DOHH2 (cell line): Measurements from ENCODE around the gene CLEC1A.

Experiments used
- H3F3A ChIP-seq: fragments of 200-600 bp; sonication (generic), shearing (Covaris generic); 2 replicates; pipeline ENCODE4 v1.6.0; 2016; ENCODE audit warnings: antibody characterized with exemption, mild to moderate bottlenecking; ENCODE audit not compliant: control insufficient read depth, insufficient read depth
- H3K27ac ChIP-seq: fragments of 200-600 bp; sonication (generic); 2 replicates; pipeline ENCODE4 v1.5.1; 2014; ENCODE audit warnings: low read depth, mild to moderate bottlenecking, low read length, moderate library complexity
- H3K27me3 ChIP-seq: fragments of 200-600 bp; sonication (generic); 2 replicates; pipeline ENCODE4 v1.6.1; 2014; ENCODE audit warnings: mild to moderate bottlenecking, low read length, mixed read lengths; ENCODE audit not compliant: control insufficient read depth
- H3K36me3 ChIP-seq: fragments of 200-600 bp; sonication (generic); 2 replicates; pipeline ENCODE4 v1.6.1; 2014; ENCODE audit warnings: mild to moderate bottlenecking, low read length, moderate library complexity, mixed read lengths; ENCODE audit not compliant: control insufficient read depth
- H3K4me1 ChIP-seq: fragments of 200-600 bp; sonication (generic); 2 replicates; pipeline ENCODE4 v1.6.1; 2014; ENCODE audit warnings: mild to moderate bottlenecking, low read length, mixed read lengths; ENCODE audit not compliant: control insufficient read depth
- H3K4me2 ChIP-seq: fragments of 200-600 bp; sonication (generic); 2 replicates; pipeline ENCODE4 v1.6.0; 2014; ENCODE audit warnings: mild to moderate bottlenecking, low read length, moderate library complexity
- H3K4me3 ChIP-seq: fragments of 200-600 bp; sonication (generic); 2 replicates; pipeline ENCODE4 v1.5.1; 2014; ENCODE audit warnings: mild to moderate bottlenecking, low read length, mixed read lengths
- H3K79me2 ChIP-seq: fragments of 200-600 bp; sonication (generic); 2 replicates; pipeline ENCODE4 v1.6.1; 2014; ENCODE audit warnings: mild to moderate bottlenecking, low read length, mixed read lengths; ENCODE audit not compliant: control insufficient read depth
- H3K9me2 ChIP-seq: fragments of 200-600 bp; sonication (generic); replicated peaks from 2 replicates; pipeline ENCODE4 v1.6.1; 2014; ENCODE audit warnings: mild to moderate bottlenecking, low read length, mixed read lengths; ENCODE audit not compliant: control insufficient read depth
- H3K9me3 ChIP-seq: fragments of 200-600 bp; sonication (generic); 2 replicates; pipeline ENCODE4 v1.6.1; 2014; ENCODE audit warnings: antibody characterized with exemption, low read length, mixed read lengths; ENCODE audit not compliant: control insufficient read depth, insufficient read depth
- H4K20me1 ChIP-seq: fragments of 200-600 bp; sonication (generic); 2 replicates; pipeline ENCODE4 v1.6.0; 2014; ENCODE audit warnings: low read depth, mild to moderate bottlenecking, antibody characterized with exemption, low read length, moderate library complexity; ENCODE audit not compliant: control insufficient read depth, insufficient read depth
- CTCF ChIP-seq: fragments of 200-600 bp; sonication (generic); IDR thresholded peaks from one replicate; pipeline ENCODE4 v1.5.1; 2014; ENCODE audit warnings: antibody characterized with exemption, mild to moderate bottlenecking, low read depth, low read length; ENCODE audit not compliant: poor library complexity, severe bottlenecking
- EZH2phosphoT487 ChIP-seq: fragments of 200-600 bp; sonication (generic); IDR thresholded peaks from 2 replicates; pipeline ENCODE4 v1.6.1; 2017; ENCODE audit warnings: borderline replicate concordance, mild to moderate bottlenecking, antibody characterized with exemption, low read length, moderate library complexity, mixed read lengths

Gene CLEC1A

GRCh38 chr12:10058387-10058786, 40.4 kb downstream of the CLEC1A start:
- no peaks in the 10 kb centered on the region for H3K9me3 ChIP-seq
- no peak overlapping the region for H3K27ac ChIP-seq
- no peaks in the 10 kb centered on the region for H3K4me1 ChIP-seq
- H3F3A ChIP-seq, result no peaks in the 10 kb centered on the region
- no peak overlapping the region for H3K4me3 ChIP-seq
- TF ChIP-seq EZH2phosphoT487, result no peak
- TF ChIP-seq CTCF, result no peak
- H3K36me3 ChIP-seq, result no peaks in the 10 kb centered on the region
- H3K4me2 ChIP-seq, result no peak overlapping the region
- H4K20me1 ChIP-seq, result no peaks in the 10 kb centered on the region
- H3K9me2 ChIP-seq, result no peaks in the 10 kb centered on the region
- H3K79me2 ChIP-seq, result no peaks in the 10 kb centered on the region
- peaks cover under 1% of the 10 kb centered on the region; the same call in 1 of the 2 replicates for H3K27me3 ChIP-seq

GRCh38 chr12:10052193-10052913, 46.4 kb downstream of the CLEC1A start:
- TF ChIP-seq EZH2phosphoT487, result no peak
- TF ChIP-seq CTCF, result no peak
- no peaks in the 10 kb centered on the region for H3K79me2 ChIP-seq
- no peaks in the 10 kb centered on the region for H3K4me1 ChIP-seq
- no peak overlapping the region for H3K27ac ChIP-seq
- no peaks in the 10 kb centered on the region for H4K20me1 ChIP-seq
- peaks cover 10% of the 10 kb centered on the region for H3K27me3 ChIP-seq
- H3K9me2 ChIP-seq, result no peaks in the 10 kb centered on the region
- H3K4me3 ChIP-seq, result no peak overlapping the region
- no peak overlapping the region for H3K4me2 ChIP-seq
- no peaks in the 10 kb centered on the region for H3F3A ChIP-seq
- no peaks in the 10 kb centered on the region for H3K36me3 ChIP-seq
- no peaks in the 10 kb centered on the region for H3K9me3 ChIP-seq

GRCh38 chr12:10048526-10048925, 50.3 kb downstream of the CLEC1A start:
- Histone ChIP-seq H4K20me1 (no peaks in the 10 kb centered on the region), H3K9me3 (no peaks in the 10 kb centered on the region), H3K4me1 (no peaks in the 10 kb centered on the region), H3K79me2 (no peaks in the 10 kb centered on the region), H3F3A (no peaks in the 10 kb centered on the region), H3K27ac (no peak overlapping the region), H3K9me2 (no peaks in the 10 kb centered on the region), H3K4me3 (no peak overlapping the region), H3K4me2 (no peak overlapping the region), H3K36me3 (no peaks in the 10 kb centered on the region), H3K27me3 (peaks cover 10% of the 10 kb centered on the region)
- TF ChIP-seq CTCF, result no peak
- no peak for TF ChIP-seq EZH2phosphoT487
